Head of caudate nucleus (tissue), 42 donors: ENCODE data around the gene S1PR3.
"Not testable (repeated sequence)": the region's sequence is repeated elsewhere in the genome, so short reads cannot be mapped to it uniquely, and the experiment has no call there.

Source experiments
- DNase-seq, 42 donors: peaks; one replicate each; pipeline versions ENCODE4 v3.0.0 to v3.0.0-alpha.2; 2020 to 2021; ENCODE audit warnings: mixed read lengths in 7 of 42
- intact Hi-C: fragments of 100-400 bp; cut with DNase I; formaldehyde crosslinking; loops from one replicate; pipeline ENCODE4 v1.15.0; 2022

The S1PR3 gene

DNA sequence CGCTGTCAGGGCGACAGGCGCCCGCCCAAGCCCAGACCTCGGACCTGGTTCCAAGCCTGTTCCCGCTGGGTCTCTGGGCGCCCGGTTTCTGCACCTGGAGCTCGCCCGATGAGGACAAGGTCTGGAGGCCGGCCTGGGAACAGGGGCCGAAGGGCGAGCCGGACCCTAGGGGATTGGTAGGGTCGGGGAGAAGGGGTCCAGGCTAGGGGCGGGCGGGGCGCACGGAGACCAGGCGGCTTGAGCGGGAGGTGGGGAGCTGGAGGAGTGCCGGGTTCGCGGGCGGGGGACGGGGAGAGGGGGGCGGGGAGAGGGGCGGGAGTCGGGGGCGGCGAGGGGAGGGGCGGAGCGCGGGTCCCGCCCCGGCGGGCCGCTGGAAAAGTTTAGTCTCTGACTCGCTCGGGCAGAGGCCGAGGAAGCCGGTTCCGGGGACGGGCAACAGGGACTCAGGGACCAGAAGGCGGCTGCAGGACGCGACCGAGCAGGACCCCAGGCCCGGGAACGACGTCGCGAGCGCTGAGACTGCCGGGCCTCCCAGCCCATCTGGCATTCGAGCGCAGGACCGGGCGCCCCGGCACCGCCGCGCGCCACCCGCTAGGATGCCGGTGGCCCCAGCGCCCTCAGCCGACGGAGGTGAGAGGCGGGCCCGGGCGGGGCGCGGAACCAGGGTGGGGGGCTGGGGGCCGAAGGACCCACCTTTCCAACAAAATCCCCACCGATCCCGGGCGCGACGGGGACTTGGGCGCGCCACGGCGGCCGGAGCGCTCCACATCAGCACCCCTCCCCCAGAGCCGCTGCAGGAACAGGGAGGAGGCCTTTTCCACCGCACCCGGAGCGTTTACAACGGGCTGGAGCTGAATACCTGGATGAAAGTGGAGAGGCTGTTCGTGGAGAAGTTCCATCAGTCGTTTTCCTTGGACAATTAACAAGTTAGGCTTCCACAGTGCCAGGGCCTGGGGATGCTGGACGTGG is at the start of gene S1PR3:
TSS of gene S1PR3 (plus strand) at position 403 of the 969 bp plus-strand sequence. CDS start 9,733 bp downstream, outside the sequence.
- intact Hi-C loops = no loop called here
- peak in 16 of 42 donors; percentile 15 to 58 (median 37) for DNase-seq

DNA sequence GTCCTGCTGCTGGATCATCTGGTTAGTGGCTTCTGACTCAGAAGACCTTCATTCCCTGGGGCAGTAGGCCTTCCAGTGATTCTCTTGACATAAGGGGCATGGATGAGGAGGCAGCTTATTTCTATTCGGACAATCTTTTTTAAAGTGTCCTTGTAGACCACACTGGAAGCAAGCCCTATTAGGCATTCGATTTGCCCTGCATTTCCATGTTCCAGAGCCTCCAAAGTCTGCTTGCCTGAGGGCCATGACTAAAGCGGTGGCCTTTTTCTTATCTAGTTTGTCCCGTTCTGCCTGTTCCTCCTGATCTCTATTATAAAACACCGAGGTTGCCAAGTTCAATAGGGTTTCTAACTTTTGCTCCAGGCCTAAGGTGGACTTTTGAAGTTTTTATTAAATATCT is 49.7 kb upstream of the S1PR3 start:
- intact Hi-C loops, DNase-seq: not testable (repeated sequence)

DNA sequence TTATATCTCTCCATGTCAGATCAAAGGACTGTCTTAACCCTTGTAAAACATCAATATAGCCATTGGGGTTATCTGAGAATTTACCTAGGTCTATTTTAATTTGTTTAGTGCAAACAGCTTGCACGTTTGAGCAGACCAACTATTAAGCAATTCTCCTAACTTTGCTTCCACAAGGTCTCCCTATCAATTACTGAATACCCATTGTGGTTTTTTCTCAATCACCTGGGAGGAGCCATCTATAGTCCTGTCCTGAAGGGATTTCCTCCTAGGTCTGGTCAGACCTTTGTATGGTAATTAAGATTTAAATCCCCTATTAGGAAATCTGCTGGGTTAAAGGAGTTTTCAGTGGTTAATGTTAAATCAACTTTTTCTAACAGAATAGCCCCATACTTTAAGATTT is 48.9 kb upstream of the S1PR3 start:
- no peak for DNase-seq
- intact Hi-C loops = no loop called here

DNA sequence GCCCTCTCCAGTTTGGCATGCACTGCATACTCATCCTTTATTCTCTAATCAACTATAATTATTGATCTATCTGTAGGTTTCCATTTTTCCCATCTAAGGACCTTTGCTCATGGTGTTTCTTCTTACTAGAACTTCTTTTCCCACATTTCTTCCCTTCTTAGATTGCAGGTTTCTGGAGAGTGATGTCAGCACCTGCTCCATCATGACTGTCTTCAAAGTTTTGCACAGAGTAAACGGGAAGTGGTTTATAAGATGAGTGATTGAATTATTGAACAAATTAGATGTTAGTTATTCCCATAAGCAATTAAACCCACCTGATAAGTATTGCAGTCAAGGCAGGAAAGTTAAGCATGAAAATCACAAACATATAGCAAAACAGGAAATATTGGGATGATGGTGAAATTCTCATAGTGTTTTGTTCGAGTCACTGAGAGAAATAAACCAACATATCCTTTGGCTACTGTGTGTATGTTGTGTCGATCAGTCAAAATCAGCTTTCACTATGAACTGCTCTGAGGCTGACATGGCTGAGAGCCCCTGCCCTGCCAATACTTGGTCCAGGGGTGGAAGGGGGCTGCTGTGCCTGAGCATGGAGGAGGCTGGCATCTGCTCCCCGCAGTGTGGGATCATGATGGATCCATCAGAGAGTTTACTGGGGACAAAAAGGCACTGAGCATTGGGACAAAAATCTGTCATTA is 45.5 kb upstream of the S1PR3 start:
- intact Hi-C loops = no loop called here
- no peak for DNase-seq

DNA sequence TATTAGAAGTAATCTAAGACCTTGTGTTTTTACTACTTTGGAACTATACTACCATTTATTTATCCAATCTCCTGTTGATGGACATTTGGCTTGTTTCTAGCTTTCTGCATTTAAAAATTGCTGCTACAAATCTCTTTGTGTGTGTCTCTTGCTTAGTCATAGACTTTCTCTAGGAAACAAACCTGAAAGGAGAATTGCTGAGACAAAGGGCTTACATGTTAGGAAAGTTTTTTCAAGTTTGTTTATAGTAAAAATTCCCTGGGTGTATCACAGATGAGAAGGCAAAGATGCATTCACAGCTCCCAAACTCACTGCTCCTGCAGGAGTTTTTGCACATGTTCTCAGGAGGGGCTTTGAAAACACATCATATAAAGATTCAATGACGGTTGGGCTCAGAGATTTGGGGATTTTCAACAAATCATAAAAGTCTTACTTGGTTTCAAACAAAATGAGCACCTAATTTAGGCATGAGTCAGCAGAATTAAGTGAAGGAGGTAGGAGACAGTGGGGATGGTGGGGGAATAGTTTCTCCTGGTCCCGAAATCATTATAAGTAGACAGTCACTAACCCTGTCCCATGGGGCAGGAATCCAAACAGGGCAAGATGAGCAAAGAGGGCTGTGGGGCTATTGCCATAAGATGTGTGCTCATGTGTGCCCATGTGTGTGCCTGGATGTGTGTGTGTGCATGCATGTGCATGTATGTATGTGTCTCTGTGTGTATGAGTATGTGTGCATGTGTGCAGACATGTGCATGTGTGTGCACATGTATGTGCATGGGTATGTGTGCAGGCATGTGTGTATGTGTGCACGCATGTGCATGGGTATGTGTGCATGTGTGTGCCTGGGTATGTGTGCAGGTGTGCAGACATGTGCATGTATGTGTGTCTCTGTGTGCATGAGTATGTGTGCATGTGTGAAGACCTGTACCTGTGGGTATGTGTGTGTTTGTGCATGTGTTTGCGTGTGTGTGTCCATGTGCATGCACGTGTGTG is 43.4 kb upstream of the S1PR3 start:
- intact Hi-C loops = no loop called here
- DNase-seq = no peak

DNA sequence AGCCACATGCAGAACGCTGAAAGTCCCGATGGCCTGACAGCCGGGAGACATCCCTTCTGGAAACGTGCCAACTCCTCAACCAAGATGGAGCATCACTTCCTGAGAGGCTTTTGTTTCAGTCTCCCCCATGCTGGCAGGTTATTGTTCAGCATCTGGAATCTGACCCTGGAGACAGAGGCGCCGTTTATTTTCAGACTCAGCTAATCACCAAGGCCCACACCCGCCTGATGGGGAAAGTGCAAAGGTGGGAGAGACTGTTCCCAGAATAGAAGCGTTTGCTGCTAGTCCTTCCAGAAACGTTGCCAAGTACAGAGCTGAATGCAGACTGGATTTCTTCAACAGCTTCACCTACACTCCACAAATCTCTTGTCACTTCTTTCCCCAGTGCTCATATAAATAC is 41.8 kb upstream of the S1PR3 start:
- peak in 29 of 42 donors; percentile 5 to 77 (median 33) for DNase-seq
- intact Hi-C loops = no loop called here

DNA sequence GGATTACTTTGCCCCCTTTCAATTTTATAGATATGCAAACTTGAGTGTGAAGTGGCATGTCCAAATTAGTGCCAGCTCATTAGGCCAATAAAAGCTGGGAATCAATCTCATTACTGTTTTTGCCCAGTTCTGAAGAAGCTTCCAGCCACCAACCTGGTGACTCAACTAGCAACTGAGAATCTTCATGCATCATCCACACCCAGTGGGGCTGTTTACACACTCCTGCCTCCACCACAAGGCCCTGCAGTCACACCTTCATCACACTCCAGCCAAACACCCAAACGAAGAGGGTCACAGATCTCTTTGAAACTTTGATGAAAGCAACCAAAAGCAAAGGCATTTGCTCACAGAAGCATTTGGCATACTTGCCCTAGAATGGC is 41.3 kb upstream of the S1PR3 start:
- DNase-seq = no peak
- intact Hi-C loops = no loop called here

DNA sequence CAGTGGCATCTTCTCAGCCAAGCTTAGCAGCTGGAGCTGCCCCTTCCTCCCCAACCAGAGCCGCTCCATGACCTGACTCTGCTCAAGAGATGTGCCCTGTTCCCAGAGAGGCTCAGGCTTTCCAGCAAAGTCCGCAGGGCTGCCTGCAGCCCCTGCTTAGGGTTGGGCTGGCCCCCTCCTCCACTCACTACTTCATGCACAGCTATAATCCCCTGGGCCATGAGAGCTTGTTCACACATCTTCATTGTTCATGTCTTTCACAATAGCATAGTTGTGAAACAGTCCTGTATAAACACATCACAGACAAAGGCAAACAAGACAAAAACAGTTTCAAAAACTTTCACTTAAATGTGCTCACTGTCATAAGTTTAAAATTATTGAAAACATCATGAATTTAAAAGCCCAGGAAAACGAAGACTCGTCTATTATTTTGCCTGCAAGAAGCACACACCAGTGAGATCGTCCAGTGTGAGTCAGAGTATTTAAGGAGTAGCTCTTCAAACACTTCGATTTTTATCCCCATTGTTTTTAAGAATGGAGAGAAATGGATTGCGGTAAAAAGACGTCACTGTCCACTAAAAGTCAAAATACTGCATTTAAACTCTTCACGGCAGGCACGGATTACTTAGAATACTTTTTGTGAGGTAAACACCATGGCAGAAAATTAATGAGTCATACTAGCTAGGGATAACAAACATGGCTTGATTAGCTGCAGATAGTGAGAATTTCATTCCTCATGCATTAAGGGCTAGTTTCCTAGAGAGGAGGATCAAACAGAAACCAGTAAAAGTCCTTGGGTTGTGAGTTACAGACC is 40.7 kb upstream of the S1PR3 start:
- no peak for DNase-seq
- intact Hi-C loops = no loop called here

DNA sequence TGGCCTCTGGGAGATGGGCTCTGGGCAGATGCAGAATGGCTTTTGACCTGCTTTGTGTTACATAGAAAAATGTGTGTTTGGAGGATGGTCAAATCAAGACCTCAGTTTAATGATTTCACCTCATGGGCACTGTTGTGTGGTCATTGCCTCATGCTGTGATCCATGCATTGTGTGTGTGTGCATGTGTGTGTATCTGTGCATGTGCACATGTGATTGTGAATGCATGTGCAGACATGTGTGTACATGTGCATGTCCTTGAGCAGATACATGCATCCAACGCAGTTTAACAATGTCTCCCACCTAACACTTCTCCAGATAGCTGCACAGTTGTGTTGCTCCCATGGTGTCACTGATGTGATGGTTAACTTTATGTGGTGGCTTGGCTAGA is 40.1 kb upstream of the S1PR3 start:
- intact Hi-C loops = no loop called here
- no peak for DNase-seq

DNA sequence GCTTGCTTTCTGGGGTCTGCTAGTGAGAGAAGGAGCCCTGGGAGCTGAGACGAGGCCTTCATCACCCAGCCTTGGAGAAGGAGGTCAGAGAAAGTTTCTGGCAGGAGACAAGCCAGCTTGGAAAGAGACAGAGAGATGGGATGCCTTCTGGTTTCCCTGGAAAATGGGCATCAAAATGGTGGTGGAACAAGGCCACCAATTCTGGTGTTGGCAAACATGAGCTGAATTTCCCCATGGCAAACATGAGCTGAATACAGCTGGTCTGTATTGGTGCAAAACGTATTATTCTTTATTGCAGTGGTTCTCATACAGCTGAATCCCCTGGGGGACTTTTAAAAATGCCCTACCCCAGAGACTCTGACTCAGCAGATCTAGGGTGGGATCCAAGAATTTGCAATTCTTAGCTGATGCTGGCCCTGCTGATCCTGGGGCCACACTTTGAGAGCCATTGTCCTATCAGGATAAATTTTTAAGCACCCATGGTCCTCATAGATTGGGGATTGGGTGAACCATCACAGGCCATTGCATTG is 39.1 kb upstream of the S1PR3 start:
- peak in 11 of 42 donors; percentile 12 to 52 (median 27) for DNase-seq
- intact Hi-C loops = no loop called here

DNA sequence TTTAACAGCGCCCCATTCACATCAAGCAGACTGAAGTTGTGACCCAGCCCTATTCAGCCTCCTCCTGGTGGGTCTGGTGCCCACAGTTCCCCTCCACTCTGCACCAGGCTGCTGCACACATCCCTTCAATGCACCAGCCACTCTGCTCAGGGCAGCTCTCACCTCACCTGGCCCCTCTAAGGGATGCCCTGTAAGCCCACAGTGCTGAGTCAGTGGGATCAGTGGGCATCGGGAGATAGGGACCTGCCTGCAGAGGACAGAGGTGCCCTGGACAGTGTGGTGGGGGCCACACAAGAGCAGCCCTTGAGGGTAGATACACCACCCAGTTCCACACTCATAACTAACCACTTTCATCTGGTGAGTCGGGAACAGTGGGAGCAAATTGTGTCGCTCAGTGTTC is 38.3 kb upstream of the S1PR3 start:
- intact Hi-C loops = no loop called here
- no peak for DNase-seq

DNA sequence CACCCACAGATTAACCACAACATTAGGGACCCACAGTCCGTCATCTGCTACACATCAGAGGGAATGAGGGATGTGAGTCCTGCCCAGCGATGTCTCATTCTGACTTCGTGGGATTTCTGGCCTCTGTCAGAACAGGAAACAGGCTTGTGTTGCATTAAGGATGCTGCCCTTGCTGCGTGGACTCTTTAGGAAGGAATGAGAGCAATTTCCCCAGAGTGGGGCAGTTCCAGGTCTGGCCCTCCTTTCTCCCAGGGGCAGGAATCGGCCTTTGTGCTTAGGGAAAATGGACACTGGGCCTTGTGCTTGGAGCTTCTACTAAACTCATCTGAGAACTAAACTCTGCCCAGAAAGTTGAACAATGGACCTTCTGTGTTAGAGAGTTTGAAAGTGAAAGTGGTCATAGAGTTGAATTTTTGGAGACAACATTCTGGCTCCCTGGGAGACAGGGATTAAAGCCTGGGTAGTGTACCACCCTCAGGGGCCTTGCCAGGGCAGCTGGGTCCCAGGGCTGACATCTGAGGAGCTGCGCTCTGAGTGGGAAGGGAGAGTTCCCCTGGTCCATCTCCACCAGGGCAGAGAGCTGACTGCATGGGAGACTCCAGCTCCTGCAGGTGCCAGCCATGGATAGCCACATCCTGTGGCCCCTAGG is 37.8 kb upstream of the S1PR3 start:
- intact Hi-C loops = no loop called here

DNA sequence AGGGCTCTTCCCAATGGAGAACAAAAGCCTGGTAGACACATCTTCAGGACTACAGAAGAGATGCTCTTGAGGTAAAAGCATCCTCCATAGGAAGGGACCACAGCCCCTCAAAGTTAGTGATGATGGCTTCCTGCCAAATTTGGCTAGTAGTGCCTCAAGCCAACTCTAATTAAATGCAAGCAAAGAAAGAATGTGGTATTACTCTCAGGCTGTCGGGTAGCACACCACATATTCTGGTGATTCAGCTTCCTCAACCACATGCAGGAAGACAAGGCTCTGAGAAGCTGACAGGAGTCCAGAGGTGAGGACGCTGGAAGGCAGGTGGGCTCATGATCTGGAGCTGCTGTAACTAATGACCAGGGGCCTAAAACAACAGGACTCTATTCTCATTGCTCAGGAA is 37.2 kb upstream of the S1PR3 start:
- intact Hi-C loops = no loop called here
- DNase-seq = peak in 1 of 42 donors; percentile 4

More for the DNA sequence above, 37.8 kb upstream of the S1PR3 start:
- peak in 23 of 42 donors; percentile 11 to 67 (median 36) for DNase-seq

DNA sequence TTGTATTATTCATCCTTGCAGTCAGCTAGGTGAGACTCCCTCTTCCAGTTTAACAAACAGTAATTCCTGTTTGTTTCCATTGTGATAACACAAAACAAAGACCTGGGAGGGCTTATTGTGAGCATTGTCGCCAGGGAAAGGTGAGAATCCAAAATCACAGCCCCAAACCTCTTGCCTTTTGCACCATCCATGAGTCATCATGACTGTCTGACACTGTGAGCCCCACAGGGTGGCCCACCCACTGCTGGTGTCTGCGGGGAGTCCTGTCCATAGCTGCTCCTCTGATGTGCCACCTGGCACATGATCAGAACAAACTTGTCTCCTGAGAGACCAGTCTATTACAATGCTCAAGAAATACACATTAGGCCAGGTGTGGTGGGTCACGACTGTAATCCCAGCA is 33.7 kb upstream of the S1PR3 start:
- DNase-seq = no peak
- intact Hi-C loops = no loop called here

DNA sequence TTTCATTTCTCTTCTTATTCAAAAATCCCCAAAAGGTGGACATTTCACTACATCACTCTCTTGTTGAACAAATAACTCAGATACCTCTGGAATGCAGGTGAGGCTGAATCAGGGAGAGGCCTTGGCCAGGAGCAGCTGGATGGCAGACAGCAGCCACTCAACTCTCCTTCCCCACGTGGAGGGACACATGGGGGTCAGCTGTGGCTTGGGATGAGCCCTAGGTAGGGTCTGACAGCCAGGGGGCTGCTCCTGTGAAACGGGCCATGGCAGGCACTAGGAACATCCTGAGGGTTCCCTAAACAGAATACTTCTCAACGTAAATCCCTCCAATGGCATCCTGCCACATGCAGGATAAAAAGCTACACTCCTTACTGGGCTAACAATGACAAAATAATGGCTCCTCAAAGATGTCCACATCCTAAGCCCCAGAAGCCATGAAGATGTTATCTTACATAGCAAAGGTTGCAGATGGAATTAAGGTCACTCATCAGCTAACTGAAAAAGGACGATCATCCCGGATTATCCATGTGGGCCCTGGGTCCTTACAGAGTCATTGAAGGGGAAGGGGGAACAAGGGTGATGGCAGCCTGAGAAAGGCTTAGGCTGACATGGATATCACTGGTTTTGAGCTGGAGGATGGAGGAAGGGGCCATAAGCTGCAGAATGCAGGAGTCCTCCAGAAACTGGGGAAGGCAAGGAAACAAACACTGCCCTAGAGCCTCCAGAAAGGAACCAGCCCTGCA is 31.4 kb upstream of the S1PR3 start:
- intact Hi-C loops = no loop called here
- no peak for DNase-seq

DNA sequence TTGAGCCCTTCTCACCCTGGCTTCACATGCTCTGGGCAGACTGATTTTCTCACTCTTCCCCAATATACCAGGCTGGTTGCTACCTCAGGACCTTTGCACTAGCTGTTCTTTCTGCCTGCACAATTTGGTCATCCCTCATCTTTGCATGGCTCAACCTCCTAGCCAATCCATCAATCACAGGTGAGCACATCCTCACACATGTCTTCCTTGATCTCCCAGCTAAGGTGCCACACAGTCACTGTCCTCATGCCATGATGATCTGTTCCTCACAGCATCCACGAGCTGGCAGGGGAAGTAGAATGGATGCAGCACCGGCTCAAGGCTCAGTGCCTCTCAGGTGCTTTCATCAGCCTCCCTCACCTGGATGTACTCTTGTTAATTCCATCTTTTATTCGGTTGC is 30.6 kb upstream of the S1PR3 start:
- intact Hi-C loops = no loop called here
- no peak for DNase-seq

DNA sequence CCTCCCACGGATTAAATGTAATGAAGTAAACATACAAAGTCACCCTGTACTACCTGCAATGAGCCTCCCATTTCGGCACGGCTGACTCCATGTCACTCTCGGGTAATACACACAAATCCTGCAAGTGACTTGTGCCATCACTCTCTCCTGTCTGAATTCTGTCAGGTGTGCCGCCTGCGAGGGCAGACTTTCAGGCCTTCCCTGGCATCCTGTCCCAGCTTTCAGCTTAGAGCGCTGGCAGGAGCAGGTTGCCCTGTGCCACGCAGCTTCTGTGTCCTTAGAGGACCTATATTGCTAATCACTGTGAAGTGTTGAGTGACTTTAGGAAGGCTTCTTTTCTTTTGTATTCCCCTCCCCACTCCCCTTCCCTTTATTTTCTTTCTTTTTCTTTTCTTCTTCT is 25.8 kb upstream of the S1PR3 start:
- intact Hi-C loops = no loop called here

More for the DNA sequence above, 25.8 kb upstream of the S1PR3 start:
- DNase-seq = no peak
